DMS114 treated with DMSO at 0.1 percent for 48 hours (cell line): ENCODE data around the gene SFXN5.

Source experiments
- DNase-seq: peaks from one replicate; lab custom pipeline; 2025; ENCODE audit not compliant: unreplicated experiment; lab: John Stamatoyannopoulos, UW

The SFXN5 gene

DNA sequence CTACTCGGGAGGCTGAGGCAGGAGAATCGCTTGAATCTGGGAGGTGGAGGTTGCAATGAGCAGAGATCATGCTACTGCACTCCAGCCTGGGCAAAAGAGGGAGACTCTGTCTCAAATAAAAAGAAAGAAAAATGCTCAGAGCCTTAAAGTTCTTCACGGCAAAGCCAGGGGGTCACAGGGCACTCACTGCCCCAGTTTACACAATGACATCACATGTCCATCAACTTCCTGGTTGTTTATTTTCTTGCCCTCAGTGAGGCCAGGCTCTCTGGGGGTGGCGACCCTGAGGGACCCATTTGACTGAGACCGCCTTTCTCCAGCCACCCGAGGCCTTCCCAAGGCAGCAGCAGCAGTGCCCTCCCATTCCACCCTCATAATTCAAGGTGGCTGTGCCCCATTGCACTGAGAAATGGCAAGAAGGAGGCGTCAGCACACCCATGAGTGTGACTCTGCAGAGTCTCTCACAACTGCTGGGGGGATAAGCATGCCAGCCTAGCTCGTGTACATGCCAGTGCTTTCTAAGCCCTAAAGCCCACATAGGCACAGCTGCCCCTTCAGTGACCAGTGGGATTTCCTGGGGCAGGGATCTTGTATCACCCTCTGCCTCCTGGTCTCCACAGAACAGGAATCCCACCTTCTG is 50.0 kb downstream of the SFXN5 start:
- DNase-seq: no peak

DNA sequence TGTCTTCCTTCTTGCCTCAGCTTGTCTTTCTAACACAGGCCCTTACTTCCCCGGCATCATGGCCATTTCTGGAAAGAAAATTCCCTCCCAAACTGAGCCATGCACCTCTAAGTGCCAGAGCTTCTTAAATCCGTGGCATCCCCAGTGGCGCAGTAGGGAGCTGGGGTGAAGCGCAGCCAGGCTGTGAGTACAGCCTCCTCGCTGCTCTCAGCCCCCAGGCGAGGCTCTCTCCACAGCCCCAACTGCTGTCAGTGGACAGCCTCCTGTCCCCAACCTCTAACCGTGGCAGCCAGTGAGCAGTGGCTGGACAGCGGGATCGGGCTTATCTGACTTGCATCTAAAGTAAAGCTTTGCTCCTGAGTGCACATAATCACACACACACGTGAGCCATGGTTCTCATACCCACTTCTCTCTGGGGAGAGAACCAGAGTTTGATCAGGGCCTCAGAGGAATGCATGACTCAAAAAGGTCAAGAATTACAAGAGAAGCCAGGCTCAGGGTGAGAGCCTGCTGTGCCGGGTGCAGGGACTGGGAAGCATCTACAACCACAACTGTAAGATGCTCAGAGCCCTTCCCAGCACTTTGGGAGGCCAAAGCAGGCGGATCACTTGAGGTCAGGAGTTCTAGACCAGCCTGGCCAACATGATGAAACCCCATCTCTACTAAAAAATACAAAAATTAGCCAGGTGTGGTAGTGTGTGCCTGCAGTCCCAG is 50.7 kb downstream of the SFXN5 start:
- DNase-seq: no peak

DNA sequence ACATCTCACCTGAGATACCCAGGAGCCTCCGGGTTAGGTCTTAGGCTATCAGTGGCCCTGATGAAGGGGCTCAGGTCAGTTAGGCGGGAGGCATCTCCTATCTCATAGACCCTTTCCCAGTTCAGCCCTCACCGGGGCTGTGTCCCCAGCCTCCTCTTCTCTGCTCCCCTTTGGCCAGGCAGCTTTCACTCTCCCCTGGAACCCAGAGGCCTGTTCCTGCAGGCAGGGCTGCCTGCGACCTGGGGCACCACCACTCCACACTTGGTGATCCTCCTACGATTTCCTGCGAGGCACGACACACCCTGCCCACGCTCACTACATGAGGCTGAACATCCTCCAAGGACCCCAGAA is 51.2 kb downstream of the SFXN5 start:
- DNase-seq: no peak

DNA sequence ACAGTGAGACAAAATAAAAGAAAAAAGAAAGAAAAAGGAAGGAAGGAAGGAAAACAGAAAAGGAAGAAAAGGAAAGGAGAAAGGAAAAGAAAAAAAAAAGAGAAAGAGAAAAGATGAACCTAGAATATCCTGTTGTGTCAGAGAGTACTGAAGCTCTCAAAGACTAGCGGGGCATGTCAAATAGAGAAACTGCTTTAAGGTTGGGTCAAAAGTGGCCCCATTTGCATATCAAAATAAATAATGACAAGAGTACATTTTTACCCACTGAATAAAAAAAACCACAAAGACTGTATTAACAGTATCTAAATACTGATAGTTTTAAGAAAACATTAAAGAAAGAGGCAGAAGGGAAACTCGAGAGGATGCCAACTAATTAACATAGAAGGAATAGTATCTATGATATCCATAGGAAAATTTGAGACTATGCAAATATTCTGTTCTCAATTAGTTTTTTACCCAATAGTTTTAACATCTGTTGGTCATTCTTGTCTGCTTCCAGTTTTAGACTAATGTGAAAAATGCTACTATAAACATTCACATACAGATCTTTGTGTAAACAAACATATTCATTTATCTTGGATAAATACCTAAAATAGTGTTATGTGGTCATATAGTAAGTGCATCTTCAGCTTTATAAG is 53.2 kb downstream of the SFXN5 start:
- DNase-seq: no peak

DNA sequence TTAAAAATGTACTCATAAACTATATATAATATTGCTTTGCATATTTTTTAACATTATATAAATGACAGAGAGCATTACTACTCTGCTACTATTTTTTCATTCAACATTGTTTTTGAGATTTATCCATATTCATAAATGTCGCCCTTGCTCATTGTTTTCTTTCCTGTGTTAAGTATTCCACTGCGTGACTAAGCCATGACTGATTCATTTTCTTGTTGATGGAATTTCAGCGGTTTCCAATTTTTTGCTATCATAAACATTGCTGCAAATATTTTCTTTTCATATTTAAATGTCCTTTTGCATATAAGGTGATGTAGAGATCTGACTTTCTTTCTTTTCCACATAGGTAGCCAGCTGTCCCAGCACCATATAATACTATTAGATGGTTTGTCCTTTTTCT is 57.6 kb downstream of the SFXN5 start:
- no peak for DNase-seq

DNA sequence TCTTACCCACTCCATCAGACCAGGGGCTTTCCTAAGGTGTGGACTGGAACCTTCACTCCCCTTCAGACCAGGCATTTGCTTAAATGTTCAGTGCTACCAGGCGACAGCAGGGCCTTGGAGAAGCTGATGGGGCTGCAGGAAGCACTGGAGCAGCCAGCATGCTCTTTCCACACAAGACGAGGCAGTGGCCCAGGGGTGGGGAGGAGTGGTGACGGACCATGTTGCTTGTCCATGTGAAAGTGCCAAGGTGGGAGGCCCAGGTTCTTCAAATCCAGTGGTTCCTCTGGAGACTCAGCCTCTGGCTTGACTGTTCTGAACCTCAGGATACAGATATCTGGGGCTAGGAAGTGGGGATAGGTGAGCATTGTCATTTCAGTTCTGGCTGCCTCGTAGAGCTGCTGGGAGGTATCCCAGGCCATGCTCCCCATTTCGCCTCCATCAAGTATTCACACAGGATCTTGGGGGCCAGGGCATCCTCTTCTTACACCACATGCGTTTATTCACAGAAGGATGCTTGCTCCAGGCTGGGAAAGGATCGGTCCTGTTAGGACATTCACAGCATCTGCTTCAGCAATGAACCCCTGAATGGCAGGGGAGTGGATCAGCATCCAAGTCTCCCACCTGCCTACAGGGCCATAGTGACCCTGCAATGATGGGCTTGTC is 62.2 kb downstream of the SFXN5 start:
- no peak for DNase-seq

DNA sequence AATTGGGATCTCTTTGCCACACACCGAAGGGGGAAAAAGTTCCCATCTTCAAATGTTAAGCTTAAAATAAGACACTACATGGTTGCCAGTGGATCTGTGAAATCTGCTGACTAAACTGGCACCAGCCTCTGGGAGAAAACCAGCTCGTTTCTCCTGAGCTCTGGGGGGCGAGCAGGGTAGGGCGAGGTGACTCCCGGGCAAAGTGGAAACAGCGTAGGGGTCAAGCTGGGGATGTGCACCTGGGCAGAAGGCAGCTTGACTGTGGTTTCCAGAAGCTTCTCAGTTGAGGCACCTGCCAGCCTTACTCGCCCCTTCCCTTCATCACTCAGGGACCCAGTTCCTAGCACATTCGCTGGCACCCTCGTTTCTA is 62.8 kb downstream of the SFXN5 start:
- DNase-seq: no peak

DNA sequence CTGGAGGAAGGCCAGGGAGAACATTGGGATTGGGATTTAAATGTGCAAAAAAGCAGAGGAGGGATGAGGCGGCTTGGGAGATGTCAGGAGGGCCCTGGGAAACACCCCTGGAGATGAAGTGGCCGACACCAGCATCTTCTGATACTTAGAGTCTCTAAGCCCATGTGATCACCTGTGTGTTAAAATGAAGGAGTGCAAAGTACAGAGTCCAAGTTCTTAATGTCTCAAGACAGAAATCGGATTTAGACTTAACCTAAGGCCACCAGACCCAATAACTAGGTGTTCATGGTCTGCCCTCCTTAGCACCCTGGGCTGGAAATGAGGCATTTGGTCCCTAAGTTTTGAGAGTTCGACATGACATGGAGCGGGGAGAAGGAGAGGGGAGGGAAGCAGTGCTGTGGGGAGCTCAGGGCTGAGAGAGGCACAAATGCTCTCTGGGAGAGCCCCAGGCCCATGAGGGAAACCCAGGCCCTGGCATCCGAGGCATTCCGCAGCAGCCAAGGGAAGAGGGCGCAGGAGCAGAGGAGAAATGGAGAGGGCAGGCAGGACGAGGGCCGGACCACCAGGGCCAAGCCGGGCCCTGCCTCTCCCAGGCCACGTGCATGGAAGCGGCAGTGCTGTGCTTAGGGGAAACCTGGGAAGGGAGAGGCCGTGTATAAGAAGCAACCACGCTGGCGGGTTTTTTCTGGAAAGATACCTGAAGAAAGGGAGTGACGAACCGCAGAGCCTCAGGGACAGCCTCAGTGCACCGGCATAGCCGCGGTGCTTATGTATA is 63.3 kb downstream of the SFXN5 start:
- no peak for DNase-seq

DNA sequence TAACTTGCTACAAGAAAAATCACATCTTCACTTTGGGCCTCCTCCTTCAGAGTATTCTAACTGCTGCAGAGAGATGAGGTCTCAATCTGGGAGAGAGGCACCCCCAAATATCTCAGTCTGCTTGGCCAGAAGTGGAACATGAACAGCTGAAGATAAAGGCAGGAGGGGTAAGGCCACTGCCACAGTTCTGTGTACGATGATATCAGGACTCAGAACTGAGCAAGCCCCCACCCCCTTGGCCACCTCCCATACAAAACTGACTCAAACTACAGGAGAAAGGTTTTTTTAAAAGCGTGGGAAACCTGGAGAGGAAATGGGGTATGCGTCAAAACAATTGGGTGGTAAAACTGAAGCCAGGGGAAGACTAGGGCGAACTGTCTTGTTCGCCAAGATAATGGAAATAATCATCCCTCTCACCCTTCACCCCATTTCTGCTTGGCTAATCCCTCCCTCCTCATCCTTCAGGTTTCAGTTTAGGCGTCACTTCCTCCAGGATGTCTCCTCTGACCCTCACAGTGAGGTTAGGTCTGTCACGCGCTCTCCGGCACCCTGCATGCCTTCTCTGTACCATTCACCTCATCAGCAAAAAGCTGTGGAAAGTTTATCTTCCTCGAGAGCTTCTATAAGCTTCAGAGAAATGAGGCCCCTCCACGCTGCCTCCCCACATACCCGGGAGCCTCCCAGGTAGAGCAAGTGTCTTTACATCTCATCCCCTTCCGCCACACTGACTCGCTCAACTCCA is 64.4 kb downstream of the SFXN5 start:
- DNase-seq: no peak

DNA sequence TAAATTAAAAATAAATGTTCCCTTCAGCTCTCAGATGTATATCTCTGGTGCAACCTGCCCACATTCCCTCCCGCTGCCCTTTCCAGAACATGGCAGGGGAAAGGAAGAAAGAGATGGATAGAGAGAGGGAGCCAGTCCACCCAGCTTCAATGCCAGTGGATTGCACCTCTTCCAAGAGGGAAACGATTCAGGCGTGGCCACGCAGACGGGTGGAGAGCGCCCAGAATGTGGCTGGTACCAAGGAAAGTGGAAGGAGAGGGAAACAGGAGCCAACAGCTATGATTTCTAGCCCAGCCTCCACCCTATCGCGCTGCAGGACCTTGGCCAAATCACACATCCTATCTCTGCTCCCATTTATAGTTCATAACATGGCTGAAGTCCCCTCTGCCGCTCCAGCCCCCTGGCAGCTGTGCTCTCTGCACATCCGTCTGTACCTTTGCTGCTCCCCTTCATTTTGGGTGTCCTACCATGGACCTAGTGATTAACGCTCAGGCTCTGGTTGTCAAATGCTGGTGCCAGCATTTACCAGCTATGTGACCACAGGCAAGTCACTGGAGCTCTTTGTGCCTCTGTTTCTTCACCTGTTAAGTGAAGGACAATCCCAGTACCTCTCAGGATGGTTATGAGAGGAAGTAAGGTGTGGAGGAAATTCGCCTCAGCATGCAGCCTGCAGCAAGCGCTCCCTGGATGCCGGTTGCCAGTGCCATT is 66.5 kb downstream of the SFXN5 start:
- no peak for DNase-seq

DNA sequence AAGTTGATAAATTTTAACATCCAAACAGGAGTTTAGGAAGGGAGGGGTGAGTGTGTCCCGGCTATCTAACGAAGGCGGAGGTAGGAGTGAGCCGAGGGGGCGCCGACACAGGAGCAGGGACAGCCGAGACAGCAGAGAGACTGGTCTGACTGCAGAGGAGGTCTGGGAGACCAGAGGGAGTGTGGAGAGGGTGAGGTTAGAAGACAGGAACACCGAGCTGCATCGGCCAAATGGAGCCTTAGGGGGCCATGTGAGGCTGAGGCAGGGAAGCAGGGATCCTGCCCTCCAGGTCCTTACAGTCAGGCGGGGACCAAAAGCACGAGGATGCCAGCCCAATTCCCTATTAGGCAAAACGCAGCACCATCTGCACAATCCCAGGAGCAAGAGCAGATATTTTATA is 67.0 kb downstream of the SFXN5 start:
- no peak for DNase-seq

DNA sequence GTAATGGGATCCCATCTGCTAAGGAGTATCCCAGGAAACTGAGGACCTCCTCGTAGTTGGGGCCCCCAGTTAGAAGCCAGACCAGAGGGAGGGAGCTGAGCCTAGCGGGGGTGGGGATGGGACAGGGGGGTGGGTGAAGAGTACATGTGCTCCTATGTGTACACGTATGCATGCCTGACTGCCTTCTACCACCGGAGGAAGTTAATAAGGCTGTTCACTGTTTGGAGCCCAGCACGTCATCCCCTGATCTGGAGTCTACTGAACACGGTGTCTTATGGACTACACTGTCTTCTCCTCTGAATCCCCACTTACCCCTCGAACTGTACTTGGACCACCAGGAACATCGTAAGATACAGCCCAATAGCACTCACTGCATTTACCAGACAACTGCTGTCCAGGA is 68.5 kb downstream of the SFXN5 start:
- no peak for DNase-seq

DNA sequence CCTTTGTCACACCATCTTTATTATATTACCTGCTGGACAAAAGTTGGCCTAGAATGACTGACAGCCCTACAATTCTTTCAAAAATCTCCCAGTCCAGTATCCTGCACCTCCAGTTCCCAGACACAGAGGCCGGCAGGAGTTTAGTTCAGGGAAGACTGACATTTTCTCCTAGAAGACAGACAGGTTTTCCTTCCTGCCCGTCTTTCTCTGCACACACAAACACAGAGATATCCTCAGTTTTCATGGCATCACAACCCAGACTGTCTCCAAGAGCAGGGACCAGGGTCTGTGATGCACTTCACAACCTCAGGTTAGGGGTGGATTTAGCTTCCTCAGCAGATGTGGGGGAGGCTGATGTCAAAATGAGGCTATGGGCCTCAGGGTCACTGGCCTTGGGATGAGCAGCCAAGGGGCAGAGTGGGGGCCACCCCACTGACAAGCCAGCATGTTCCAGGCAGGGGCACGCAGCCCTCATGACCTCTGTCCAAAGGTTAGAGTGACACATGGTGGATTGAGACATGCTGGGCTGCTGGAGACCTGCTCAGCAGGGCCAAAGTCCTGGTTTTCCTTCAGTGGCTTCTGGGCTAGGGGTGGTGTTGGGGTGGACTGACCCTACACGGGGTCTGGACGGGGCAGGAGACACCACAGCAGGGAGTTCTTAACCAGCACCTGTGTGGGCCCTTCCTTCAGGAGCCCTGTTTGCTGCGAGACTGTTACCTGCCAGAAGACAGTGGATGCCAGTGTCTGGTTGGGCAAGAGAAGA is 70.5 kb downstream of the SFXN5 start:
- DNase-seq: no peak

DNA sequence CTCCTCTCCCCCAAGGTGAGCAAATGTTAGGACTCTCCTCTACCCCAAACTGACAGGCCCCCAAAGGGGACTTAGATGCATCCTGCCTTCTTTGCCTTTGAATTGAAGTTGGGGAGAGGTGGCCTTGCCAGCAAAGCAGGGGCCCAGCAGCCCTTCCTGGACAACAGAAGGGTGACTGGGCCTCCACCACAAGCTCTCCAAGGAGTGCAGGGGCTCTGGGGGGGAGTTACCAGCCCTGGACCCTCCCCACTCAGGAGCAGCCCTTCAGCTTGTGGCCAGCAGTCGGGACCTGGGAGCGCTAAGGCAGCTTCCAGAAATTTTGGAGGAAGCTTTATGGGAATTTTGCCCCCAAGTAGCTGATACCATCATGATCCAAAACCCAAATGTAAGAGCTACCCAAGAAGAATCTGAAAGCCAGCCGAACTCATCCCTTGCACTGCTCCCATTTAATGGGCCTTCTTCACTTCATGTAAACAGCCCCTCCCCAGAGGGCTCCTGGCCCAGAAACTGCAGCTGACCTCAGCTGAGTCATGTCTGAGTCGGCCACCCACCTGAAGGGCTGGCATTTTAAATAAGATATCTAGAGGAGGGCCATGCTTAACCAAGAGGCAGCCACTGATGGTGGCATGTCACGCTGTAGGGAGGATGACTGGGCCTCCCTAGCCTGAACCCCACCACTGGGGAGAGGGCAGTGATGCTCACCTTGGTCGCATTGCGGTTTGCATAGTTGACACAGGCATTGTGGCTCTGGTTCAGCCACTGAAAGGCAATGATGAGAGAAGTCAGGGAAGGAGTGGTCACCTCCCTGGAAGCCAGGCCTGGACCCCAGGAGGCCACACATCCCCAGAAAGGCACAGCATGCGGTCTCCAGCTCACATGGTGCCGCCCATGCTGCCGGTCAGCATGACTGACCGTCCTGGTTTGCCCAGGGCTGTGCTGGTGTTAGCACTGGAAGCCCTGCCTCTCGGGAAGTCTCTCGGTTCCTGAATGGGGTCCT is 71.5 kb downstream of the SFXN5 start:
- no peak for DNase-seq

DNA sequence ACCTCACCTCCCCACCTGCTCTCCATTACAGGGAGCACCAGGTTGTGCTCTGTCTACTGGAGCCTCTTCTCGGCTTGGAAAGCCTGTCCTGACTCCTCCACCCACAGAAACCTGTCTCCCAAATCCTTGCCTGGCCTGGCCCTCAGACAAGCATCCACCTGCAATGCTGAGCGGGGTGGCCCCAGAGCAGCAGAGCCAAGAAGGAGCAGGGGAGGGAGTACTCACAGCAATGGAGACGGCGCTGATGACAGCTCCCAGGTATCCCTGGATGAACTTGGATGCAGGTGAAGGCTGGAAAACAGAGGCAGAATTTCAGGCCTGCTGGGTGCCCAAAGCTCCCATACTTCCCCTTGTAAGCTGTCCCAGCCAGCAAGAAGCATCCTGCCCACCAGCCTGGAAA is 72.8 kb downstream of the SFXN5 start:
- no peak for DNase-seq

DNA sequence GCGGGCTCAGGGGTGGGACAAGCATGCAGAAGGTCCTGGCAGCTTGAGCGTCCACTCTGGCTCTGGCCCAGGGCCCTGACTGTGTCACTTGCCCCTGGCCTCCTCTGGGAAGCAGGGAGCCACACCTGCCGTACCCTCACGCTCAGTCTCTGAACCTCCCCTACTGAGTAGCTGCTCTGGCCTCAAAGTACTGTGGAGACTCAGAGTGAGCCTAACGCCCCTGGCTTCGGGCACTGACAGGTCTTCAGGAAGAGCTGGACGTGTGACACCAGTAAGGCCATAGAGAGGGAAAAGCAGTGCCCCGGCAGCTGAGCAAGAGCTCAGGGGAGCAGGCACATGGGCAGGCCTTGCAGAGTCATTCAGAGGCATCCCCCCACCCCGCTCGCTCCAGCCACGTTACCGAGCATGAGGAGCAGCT is 73.3 kb downstream of the SFXN5 start:
- no peak for DNase-seq

DNA sequence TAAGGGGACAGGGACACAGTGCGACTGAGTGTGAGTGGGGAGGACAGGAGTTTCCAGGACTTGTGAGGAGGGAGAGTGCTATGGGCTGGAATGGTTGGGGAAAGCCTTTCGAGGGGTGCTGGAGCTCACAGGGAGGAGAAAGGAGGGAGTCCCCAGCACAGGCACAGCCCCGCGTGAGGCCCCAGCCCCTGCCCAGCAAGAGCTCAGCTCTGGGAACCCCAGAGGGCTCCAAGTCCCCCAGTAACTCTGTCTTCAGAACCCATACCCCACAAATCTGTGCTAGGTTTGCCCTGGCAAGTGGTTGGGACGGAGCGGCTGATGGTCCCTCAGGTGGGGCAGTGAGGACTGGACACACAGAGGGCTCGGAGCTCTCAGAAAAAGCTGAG is 75.4 kb downstream of the SFXN5 start:
- no peak for DNase-seq

DNA sequence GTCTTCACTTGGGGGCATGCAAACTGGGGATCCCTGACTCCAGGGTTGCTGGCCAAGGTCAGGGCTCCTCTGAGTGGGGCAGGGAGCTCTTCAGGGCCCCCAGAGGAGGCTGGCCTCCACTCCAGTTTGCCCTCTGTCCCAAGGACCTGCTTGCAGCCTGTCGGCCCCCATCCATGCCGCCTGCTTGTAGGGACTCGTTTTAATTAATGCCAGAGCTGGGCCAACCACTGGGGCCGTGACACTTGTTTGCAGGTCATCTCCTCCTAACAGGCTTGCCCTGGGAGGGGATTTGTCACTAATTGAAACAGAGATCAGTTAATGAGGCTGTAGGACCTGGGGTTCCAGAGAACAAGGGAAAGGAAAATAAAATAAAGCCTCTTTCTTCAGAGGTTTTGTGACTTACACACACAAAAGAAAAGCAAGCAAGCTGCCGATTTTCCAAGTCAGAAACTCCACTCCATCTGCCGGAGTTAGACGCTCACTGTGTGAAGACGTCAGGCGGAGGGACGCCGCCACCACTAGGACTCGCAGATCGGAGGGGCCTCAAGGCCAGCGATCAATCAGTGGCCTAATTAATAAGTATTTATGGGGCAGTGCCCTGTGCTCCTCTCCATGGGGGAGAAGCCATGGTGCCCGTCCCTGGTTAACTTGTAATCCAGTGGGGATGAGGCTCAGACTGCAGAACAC is 75.9 kb downstream of the SFXN5 start:
- DNase-seq: no peak
